ENCODE measurements around the gene GALM. TPM values are rescaled to one million over a fixed set of nuclear protein-coding genes. Genes with fewer than 3 reads are reported as not detected.

GALM gene
- total and polyA plus RNA-seq, 2 of the 13 experiments (the other 11 are each of a cell fraction or from before 2014, with no cell fraction given), result 65.5 to 90.0 TPM

- DNase-seq (ENCODE audit: low spot score) (no peak), FAIRE-seq (no peak), ATAC-seq (no peak)
- intact Hi-C loops (cut with micrococcal nuclease; ENCODE audit: unreplicated experiment) (no loop called here), in situ Hi-C loops (cut with HindIII; ENCODE audit: extremely low pct_ligation_motif_present, low pct_unique_long_range_greater_than_20kb) (no loop called here)
- H2AFZ ChIP-seq (ENCODE audit: low read length), result no peak overlapping the region
- no peaks in the 10 kb centered on the region for H3K9me3 ChIP-seq (ENCODE audit: low read length)
- H3K9ac ChIP-seq (ENCODE audit: insufficient read depth, low read depth, low read length), result no peak overlapping the region
- no TSS peak for BruUV-seq (replicated peaks)
- H4K20me1 ChIP-seq (ENCODE audit: insufficient read depth, low read length), result no peaks in the 10 kb centered on the region
- H3K36me3 ChIP-seq (replicated peaks in 1 of 2; ENCODE audit: control insufficient read depth in 1 of 2, insufficient read depth in 2 of 2, low read length in 2 of 2), result no peaks in the 10 kb centered on the region
- H3K4me3 ChIP-seq (replicated peaks in 1 of 3; ENCODE audit: insufficient read depth in 1 of 3, low read depth in 2 of 3, low read length in 3 of 3), result no peak overlapping the region
- peaks cover 56% of the 10 kb centered on the region for H3K4me1 ChIP-seq (ENCODE audit: insufficient read depth, low read length)
- no peaks in the 10 kb centered on the region for H3K27me3 ChIP-seq (ENCODE audit: control insufficient read depth in 1 of 2, insufficient read depth in 2 of 2, low read length in 2 of 2)
- H3K79me2 ChIP-seq (ENCODE audit: insufficient read depth, low read length), result no peaks in the 10 kb centered on the region
- no peak for TF ChIP-seq ZNF597 (CRISPR knock-in tag; IDR thresholded peaks at IDR 0.05)
- TF ChIP-seq RCOR2 (CRISPR knock-in tag; IDR thresholded peaks at IDR 0.05), result peak; percentile 48; the same call in 1 of the 2 replicates
- TF ChIP-seq ZMYM3 (CRISPR knock-in tag; IDR thresholded peaks at IDR 0.05), result peak; percentile 39; the same call in 1 of the 2 replicates
- TF ChIP-seq KDM1A (CRISPR knock-in tag; IDR thresholded peaks at IDR 0.05), result 0 out of 2 replicates have a peak, but pooled peaks have one; percentile 40
- POLR2A ChIA-PET, result interaction anchor here (2.2 kb wide), 1 partner anchor 19 kb away, joined by 5 read pairs; the partner anchor contains the start of gene HNRNPLL
- no peak overlapping the region for H3K27ac ChIP-seq (ENCODE audit: extremely low read length, insufficient read depth, low read length)
- H3K4me2 ChIP-seq (ENCODE audit: low read depth, low read length), result no peak overlapping the region
- CTCF ChIA-PET (ENCODE audit: low intra/inter-chr PET ratio, low total read pairs), result no interaction called here
Measured at GRCh38 chr2:38621018-38621417, 44.9 kb upstream of the GALM start.

- H3K4me2 ChIP-seq (ENCODE audit: low read depth, low read length), result no peak overlapping the region
- H3K36me3 ChIP-seq (replicated peaks in 1 of 2; ENCODE audit: control insufficient read depth in 1 of 2, insufficient read depth in 2 of 2, low read length in 2 of 2), result no peaks in the 10 kb centered on the region
- intact Hi-C loops (cut with micrococcal nuclease; ENCODE audit: unreplicated experiment), result no loop called here
- H3K4me3 ChIP-seq (replicated peaks in 1 of 3; ENCODE audit: insufficient read depth in 1 of 3, low read depth in 2 of 3, low read length in 3 of 3), result no peak overlapping the region
- no peaks in the 10 kb centered on the region for H3K27me3 ChIP-seq (ENCODE audit: control insufficient read depth in 1 of 2, insufficient read depth in 2 of 2, low read length in 2 of 2)
- H3K27ac ChIP-seq (ENCODE audit: extremely low read length, insufficient read depth, low read length), result no peak overlapping the region
- peaks cover 64% of the 10 kb centered on the region for H3K4me1 ChIP-seq (ENCODE audit: insufficient read depth, low read length)
- TF ChIP-seq ZFAT (CRISPR knock-in tag; conservative IDR thresholded peaks at IDR 0.05), result no peak
- TF ChIP-seq JUNB (CRISPR knock-in tag; IDR thresholded peaks at IDR 0.05; ENCODE audit: borderline replicate concordance), result no peak
- H2AFZ ChIP-seq (ENCODE audit: low read length), result peak overlapping the region; percentile 61
- BruUV-seq (replicated peaks), result no TSS peak
- CTCF ChIA-PET (ENCODE audit: low intra/inter-chr PET ratio, low total read pairs), result no interaction called here
- no peaks in the 10 kb centered on the region for H4K20me1 ChIP-seq (ENCODE audit: insufficient read depth, low read length)
- H3K9me3 ChIP-seq (ENCODE audit: low read length), result no peaks in the 10 kb centered on the region
- FAIRE-seq, result no peak
- no peak for ATAC-seq
- H3K9ac ChIP-seq (ENCODE audit: insufficient read depth, low read depth, low read length), result no peak overlapping the region
- 46% methylated on average over 3 of the region's 3 CpGs for WGBS (ENCODE audit: low lambda C conversion rate)
- H3K79me2 ChIP-seq (ENCODE audit: insufficient read depth, low read length), result no peaks in the 10 kb centered on the region
- DNase-seq (ENCODE audit: low spot score), result no peak
- in situ Hi-C loops (cut with HindIII; ENCODE audit: extremely low pct_ligation_motif_present, low pct_unique_long_range_greater_than_20kb), result no loop called here
- POLR2A ChIA-PET, result no interaction called here
Measured at GRCh38 chr2:38622210-38622609, 43.7 kb upstream of the GALM start.

Measured in HepG2 (cell line).